ENCODE data around the gene PELI3. TPM values are rescaled to one million over a fixed set of nuclear protein-coding genes. Genes with fewer than 3 reads are reported as not detected.

Gene PELI3
- total and polyA plus RNA-seq, 2 of the 8 experiments (the other 6 are each of a cell fraction or from before 2014, with no cell fraction given): 5.2 to 7.6 TPM

- POLR2A ChIA-PET (ENCODE audit: partially characterized antibody): interaction anchor here (1.1 to 2.0 kb wide), 3 partner anchors 8 to 24 kb away, joined by 3 to 6 read pairs (median 3); no protein-coding TSS in a partner anchor
- Histone ChIP-seq H4K91ac (replicated peaks; ENCODE audit: insufficient read length, low read length) (no peak overlapping the region), H3K56ac (replicated peaks; ENCODE audit: insufficient read length, low read depth, low read length) (no peak overlapping the region), H2BK120ac (replicated peaks; ENCODE audit: low read depth, low read length) (no peak overlapping the region), H2BK20ac (ENCODE audit: low read length) (no peak overlapping the region), H3K23me2 (ENCODE audit: low read depth, low read length) (no peaks in the 10 kb centered on the region), H4K20me1 (replicated peaks in 1 of 2; ENCODE audit: control insufficient read depth in 1 of 2, insufficient read depth in 2 of 2, low read length in 2 of 2) (peaks cover 2% of the 10 kb centered on the region in 2 experiments), H4K8ac (ENCODE audit: extremely low read depth, insufficient read depth, low read length) (no peak overlapping the region), H3K23ac (ENCODE audit: insufficient read length) (no peak overlapping the region), H2AFZ (ENCODE audit: low read length) (no peak overlapping the region), H3K14ac (ENCODE audit: insufficient read length) (no peak overlapping the region), H3K79me2 (ENCODE audit: control insufficient read depth in 1 of 2, insufficient read depth in 2 of 2, low read length in 2 of 2) (no peaks in the 10 kb centered on the region), H3K27ac (ENCODE audit: low read depth, low read length) (no peak overlapping the region), H2BK15ac (ENCODE audit: low read length) (no peak overlapping the region), H3K9ac (replicated peaks in 1 of 4; ENCODE audit: extremely low read depth in 1 of 4, low read depth in 3 of 4, low read length in 3 of 4) (no peak overlapping the region), H3K4me2 (ENCODE audit: insufficient read depth in 1 of 2, low read depth in 2 of 2, low read length in 2 of 2) (no peak overlapping the region), H3K36me3 (ENCODE audit: control insufficient read depth in 2 of 4, insufficient read depth in 4 of 4, low read length in 3 of 4) (no peaks in the 10 kb centered on the region; a peak in 2 of 8 replicates), H2BK12ac (ENCODE audit: low read depth, low read length) (no peak overlapping the region), H3K18ac (ENCODE audit: extremely low read depth, low read length) (no peak overlapping the region), H2BK5ac (ENCODE audit: low read depth, low read length) (no peak overlapping the region), H2AK5ac (ENCODE audit: low read depth, low read length) (no peak overlapping the region), H3K79me1 (ENCODE audit: low read depth, low read length) (no peaks in the 10 kb centered on the region), H3K27me3 (replicated peaks in 1 of 4; ENCODE audit: control insufficient read depth in 3 of 4, extremely low read depth in 1 of 4, insufficient read depth in 3 of 4, low read length in 3 of 4) (no peaks in the 10 kb centered on the region; a peak in 1 of 7 replicates), H3K4ac (replicated peaks; ENCODE audit: insufficient read length, low read depth, low read length) (no peak overlapping the region), H3K9me3 (ENCODE audit: insufficient read depth in 2 of 2, low read depth in 1 of 2, low read length in 1 of 2) (no peaks in the 10 kb centered on the region), H3K4me3 (ENCODE audit: extremely low read depth in 1 of 4, insufficient read depth in 2 of 4, low read depth in 3 of 4, low read length in 4 of 4) (no peak overlapping the region), H3K4me1 (replicated peaks in 1 of 4; ENCODE audit: control insufficient read depth in 3 of 4, insufficient read depth in 4 of 4, low read length in 3 of 4) (peaks cover 2 to 9% (median 3%) of the 10 kb centered on the region in 4 experiments; a peak in 6 of 7 replicates), H4K5ac (ENCODE audit: insufficient read length, low read depth, low read length) (no peak overlapping the region)
- DNase-seq (ENCODE audit: low read depth in 1 of 2, low spot score in 2 of 2): peak in 1 of 2 experiments; percentile 37
- CTCF ChIA-PET (ENCODE audit: partially characterized antibody): interaction anchor here (0.9 to 1.2 kb wide), 2 partner anchors 58 to 110 kb away, joined by 3 read pairs; no protein-coding TSS in a partner anchor
- FAIRE-seq: no peak
- 98% methylated on average over 10 of the region's 11 CpGs; no CpG with 5 or more reads in 1 of the 2 experiments for WGBS, 2 experiments (ENCODE audit: extremely low coverage in 1 of 2, insufficient coverage in 1 of 2, insufficient read length in 1 of 2, insufficient replicate concordance in 2 of 2, low coverage in 1 of 2, low lambda C conversion rate in 2 of 2, missing lambda C conversion rate in 1 of 2)
- TF ChIP-seq ZNF274 (IDR thresholded peaks at IDR 0.05; ENCODE audit: borderline replicate concordance, extremely low read depth, low read length) (no peak), ATF3 (IDR thresholded peaks at IDR 0.05; ENCODE audit: insufficient read depth, low read depth, low read length) (no peak), POLR2A (IDR thresholded peaks at IDR 0.05; ENCODE audit: control extremely low read depth in 1 of 2, low read depth in 2 of 2, low read length in 2 of 2) (no peak), CREB1 (IDR thresholded peaks at IDR 0.05) (no peak), FOSL1 (IDR thresholded peaks at IDR 0.05; ENCODE audit: insufficient read depth, low read depth, low read length) (no peak), BACH1 (IDR thresholded peaks at IDR 0.05; ENCODE audit: low read length) (no peak), RXRA (IDR thresholded peaks at IDR 0.05; ENCODE audit: insufficient read depth, low read depth, low read length) (no peak), CTCF (IDR thresholded peaks at IDR 0.05; ENCODE audit: control extremely low read depth in 1 of 3, insufficient read depth in 1 of 3, low read depth in 1 of 3, low read length in 3 of 3) (no peak), RBBP5 (IDR thresholded peaks at IDR 0.05; ENCODE audit: borderline replicate concordance, low read depth, low read length) (no peak), MAX (IDR thresholded peaks at IDR 0.05) (no peak), CBX5 (IDR thresholded peaks at IDR 0.05; ENCODE audit: low read depth, low read length) (no peak)
Measured at GRCh38 chr11:66473167-66473566, 6.5 kb downstream of the PELI3 start.
